Mammary epithelial cell (primary cell): ENCODE results near the gene GRPEL2.

Source experiments
- EZH2 ChIP-seq: IDR thresholded peaks from 2 replicates; pipeline ENCODE4 v1.6.1; 2012; ENCODE audit warnings: low read length, inconsistent platforms, borderline replicate concordance
- TF ChIP-seq, protein P1 (sequence below), 2 donors: IDR thresholded peaks in 1 of 2; conservative IDR thresholded peaks in 1 of 2; 2 replicates each; pipeline ENCODE4 v1.5.1; 2011 to 2012; ENCODE audit warnings: inconsistent platforms in 2 of 2, low read length in 2 of 2, mild to moderate bottlenecking in 2 of 2, control low read depth in 1 of 2, low read depth in 1 of 2; ENCODE audit not compliant: insufficient read depth in 1 of 2; ENCODE audit errors: extremely low read depth in 1 of 2

DNA sequence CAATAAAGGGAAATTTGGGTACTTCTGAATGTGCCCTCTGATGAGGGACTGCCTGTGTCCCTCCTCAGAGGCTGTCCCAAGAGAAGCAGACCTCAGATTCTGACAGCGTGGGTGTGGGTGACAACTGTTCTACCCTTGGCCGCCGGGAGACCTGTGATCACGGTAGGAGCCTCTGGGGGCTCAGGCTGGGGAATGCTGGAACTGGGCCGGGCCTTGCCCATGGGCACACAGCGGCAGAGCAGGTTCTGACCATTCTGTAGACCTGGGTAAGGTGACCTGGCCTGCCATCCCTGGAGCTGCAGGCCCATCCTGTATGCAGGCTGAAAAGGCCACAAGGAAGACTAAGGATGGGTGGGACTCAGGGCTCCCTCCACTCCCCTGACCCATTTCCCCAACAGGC, 29.5 kb upstream of the GRPEL2 start:
- TF ChIP-seq EZH2, result no peak
- TF ChIP-seq, protein P1, sequence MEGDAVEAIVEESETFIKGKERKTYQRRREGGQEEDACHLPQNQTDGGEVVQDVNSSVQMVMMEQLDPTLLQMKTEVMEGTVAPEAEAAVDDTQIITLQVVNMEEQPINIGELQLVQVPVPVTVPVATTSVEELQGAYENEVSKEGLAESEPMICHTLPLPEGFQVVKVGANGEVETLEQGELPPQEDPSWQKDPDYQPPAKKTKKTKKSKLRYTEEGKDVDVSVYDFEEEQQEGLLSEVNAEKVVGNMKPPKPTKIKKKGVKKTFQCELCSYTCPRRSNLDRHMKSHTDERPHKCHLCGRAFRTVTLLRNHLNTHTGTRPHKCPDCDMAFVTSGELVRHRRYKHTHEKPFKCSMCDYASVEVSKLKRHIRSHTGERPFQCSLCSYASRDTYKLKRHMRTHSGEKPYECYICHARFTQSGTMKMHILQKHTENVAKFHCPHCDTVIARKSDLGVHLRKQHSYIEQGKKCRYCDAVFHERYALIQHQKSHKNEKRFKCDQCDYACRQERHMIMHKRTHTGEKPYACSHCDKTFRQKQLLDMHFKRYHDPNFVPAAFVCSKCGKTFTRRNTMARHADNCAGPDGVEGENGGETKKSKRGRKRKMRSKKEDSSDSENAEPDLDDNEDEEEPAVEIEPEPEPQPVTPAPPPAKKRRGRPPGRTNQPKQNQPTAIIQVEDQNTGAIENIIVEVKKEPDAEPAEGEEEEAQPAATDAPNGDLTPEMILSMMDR (conservative IDR thresholded peaks at IDR 0.05 in 1 of 2, IDR thresholded peaks at IDR 0.05 in 1 of 2; ENCODE audit: extremely low read depth in 1 of 2, insufficient read depth in 1 of 2, low read depth in 1 of 2, low read length in 2 of 2), result no peak
